ENCODE measurements around the gene HLA-DQA1. TPM values are rescaled to one million over a fixed set of nuclear protein-coding genes. Genes with fewer than 3 reads are reported as not detected.

The HLA-DQA1 gene
- polyA plus RNA-seq, 1 experiment = not detected

- POLR2A ChIA-PET = no interaction called here
- TF ChIP-seq CTCF (IDR thresholded peaks at IDR 0.05; ENCODE audit: low read depth, low read length) = no peak
- H3K27ac ChIP-seq (ENCODE audit: low read depth, low read length) = no peak overlapping the region
- no peaks in the 10 kb centered on the region for H3K9me3 ChIP-seq (ENCODE audit: control insufficient read depth, insufficient read depth, low read length)
- H3K27me3 ChIP-seq (ENCODE audit: control insufficient read depth, insufficient read depth, low read length) = no peaks in the 10 kb centered on the region
- H3K4me3 ChIP-seq (ENCODE audit: low read depth, low read length) = no peak overlapping the region
- DNase-seq (ENCODE audit: low read depth, low spot score) = no peak
- CTCF ChIA-PET = no interaction called here
Observed at GRCh38 chr6:32692019-32692418, 54.8 kb downstream of the HLA-DQA1 start.

Other genes with a start within 250 kb of the HLA-DQA1 start
- not detected in 2 replicates for gene BTNL2, start 230.2 kb upstream of the HLA-DQA1 start, polyA plus RNA-seq (2011; rRNA removed)
- not detected in 2 replicates for gene HLA-DRA, start 197.5 kb upstream of the HLA-DQA1 start, polyA plus RNA-seq (2011; rRNA removed)
- not detected in 2 replicates for gene HLA-DRB5, start 107.1 kb upstream of the HLA-DQA1 start, polyA plus RNA-seq (2011; rRNA removed)
- gene HLA-DRB1, start 47.6 kb upstream of the HLA-DQA1 start, polyA plus RNA-seq (2011; rRNA removed) = not detected in 2 replicates
- not detected in 2 replicates for gene HLA-DQB1, start 29.3 kb downstream of the HLA-DQA1 start, polyA plus RNA-seq (2011; rRNA removed)
- not detected in 2 replicates for gene HLA-DQA2, start 104.0 kb downstream of the HLA-DQA1 start, polyA plus RNA-seq (2011; rRNA removed)
- gene HLA-DQB2, start 126.1 kb downstream of the HLA-DQA1 start, polyA plus RNA-seq (2011; rRNA removed) = not detected in 2 replicates
- not detected in 2 replicates for gene HLA-DOB, start 179.6 kb downstream of the HLA-DQA1 start, polyA plus RNA-seq (2011; rRNA removed)
- 15.3 and 15.4 TPM in 2 replicates for gene TAP2, start 201.3 kb downstream of the HLA-DQA1 start, polyA plus RNA-seq (2011; rRNA removed)
- 62.0 and 70.0 TPM in 2 replicates for gene PSMB8, start 206.6 kb downstream of the HLA-DQA1 start, polyA plus RNA-seq (2011; rRNA removed)
- gene TAP1, start 216.3 kb downstream of the HLA-DQA1 start, polyA plus RNA-seq (2011; rRNA removed) = 38.6 and 43.6 TPM in 2 replicates
- gene PSMB9, start 216.8 kb downstream of the HLA-DQA1 start, polyA plus RNA-seq (2011; rRNA removed) = 34.8 and 38.4 TPM in 2 replicates